CD14-positive monocyte (primary cell): Measurements from ENCODE around the gene LCLAT1. TPM values are rescaled to one million over a fixed set of nuclear protein-coding genes. Genes with fewer than 3 reads are reported as not detected.

ENCODE experiments used
- DNase-seq, 3 donors: peaks; one replicate each; pipeline ENCODE4 v3.0.0-alpha.2; 2011 to 2022
- H2AFZ ChIP-seq: 2 replicates; pipeline ENCODE4 v1.6.0; 2012; ENCODE audit warnings: mild to moderate bottlenecking, low read depth, low read length, inconsistent platforms; ENCODE audit not compliant: insufficient read depth, poor library complexity, severe bottlenecking
- H3K27ac ChIP-seq, 2 donors: 1 replicate in 1 of 2; 2 replicates in 1 of 2; pipeline ENCODE4 v1.5.1; 2012 to 2013; ENCODE audit warnings: low read length in 2 of 2, control low read depth in 1 of 2, inconsistent platforms in 1 of 2, low read depth in 1 of 2, mild to moderate bottlenecking in 1 of 2
- H3K27me3 ChIP-seq, 2 donors: one replicate each; pipeline versions ENCODE4 v1.6.0 to v1.6.1; 2011 to 2013; ENCODE audit warnings: low read length in 2 of 2; ENCODE audit not compliant: control insufficient read depth in 2 of 2, insufficient read depth in 2 of 2
- H3K36me3 ChIP-seq, 2 donors: replicated peaks in 1 of 2; 1 replicate in 1 of 2; 2 replicates in 1 of 2; pipeline versions ENCODE4 v1.5.1 to v1.6.1; 2012 to 2013; ENCODE audit warnings: low read length in 2 of 2, control low read depth in 1 of 2, inconsistent platforms in 1 of 2, mild to moderate bottlenecking in 1 of 2; ENCODE audit not compliant: insufficient read depth in 2 of 2, control insufficient read depth in 1 of 2
- H3K4me1 ChIP-seq, 2 donors: 1 replicate in 1 of 2; 2 replicates in 1 of 2; pipeline versions ENCODE4 v1.5.1 to v1.6.1; 2012 to 2013; ENCODE audit warnings: low read length in 2 of 2, control low read depth in 1 of 2, inconsistent platforms in 1 of 2, mild to moderate bottlenecking in 1 of 2, moderate library complexity in 1 of 2; ENCODE audit not compliant: insufficient read depth in 2 of 2, control insufficient read depth in 1 of 2
- H3K4me2 ChIP-seq: replicated peaks from 2 replicates; pipeline ENCODE3; 2012; ENCODE audit warnings: low read length, moderate library complexity, mild to moderate bottlenecking; ENCODE audit not compliant: poor library complexity, severe bottlenecking; ENCODE audit errors: extremely low read depth
- H3K4me3 ChIP-seq, 3 experiments: fragments of 200-600 bp in 1 of 3; sonication (generic) in 1 of 3; replicated peaks in 1 of 3; 1 replicate in 2 of 3; 2 replicates in 1 of 3; pipeline ENCODE4 v1.5.1; 2011 to 2013; ENCODE audit warnings: low read length in 3 of 3, mild to moderate bottlenecking in 3 of 3, control low read depth in 2 of 3, low read depth in 2 of 3, inconsistent platforms in 1 of 3, moderate library complexity in 1 of 3
- H3K79me2 ChIP-seq: 2 replicates; pipeline ENCODE4 v1.6.0; 2012; ENCODE audit warnings: mild to moderate bottlenecking, control low read depth, inconsistent platforms, low read length, moderate library complexity; ENCODE audit not compliant: insufficient read depth
- H3K9ac ChIP-seq: 2 replicates; pipeline ENCODE4 v1.6.0; 2017; ENCODE audit warnings: low read length, mild to moderate bottlenecking; ENCODE audit not compliant: insufficient read depth, poor library complexity, severe bottlenecking
- H3K9me3 ChIP-seq, 2 donors: replicated peaks in 1 of 2; 1 replicate in 1 of 2; 2 replicates in 1 of 2; pipeline versions ENCODE4 v1.5.1 to v1.6.1; 2012 to 2013; ENCODE audit warnings: low read length in 2 of 2, control low read depth in 1 of 2; ENCODE audit not compliant: control insufficient read depth in 1 of 2, insufficient read depth in 1 of 2
- H4K20me1 ChIP-seq: 2 replicates; pipeline ENCODE4 v1.6.0; 2012; ENCODE audit warnings: mild to moderate bottlenecking, low read length, control low read depth, moderate library complexity; ENCODE audit not compliant: insufficient read depth
- H3K27ac Mint-ChIP-seq, 7 donors: one replicate each; pipeline ENCODE4 v1.8.0; 2020; ENCODE audit warnings: mild to moderate bottlenecking in 7 of 7, mixed read lengths in 7 of 7, moderate library complexity in 6 of 7, inconsistent platforms in 2 of 7
- H3K27me3 Mint-ChIP-seq, 3 donors: one replicate each; pipeline ENCODE4 v1.8.0; 2021 to 2022; ENCODE audit warnings: low read depth in 3 of 3, mild to moderate bottlenecking in 3 of 3, mixed read lengths in 3 of 3, moderate library complexity in 3 of 3, inconsistent platforms in 1 of 3
- H3K36me3 Mint-ChIP-seq, 2 donors: one replicate each; pipeline ENCODE4 v1.8.0; 2020; ENCODE audit warnings: mixed read lengths in 2 of 2, inconsistent platforms in 1 of 2, mild to moderate bottlenecking in 1 of 2
- H3K4me1 Mint-ChIP-seq: one replicate; pipeline ENCODE4 v1.8.0; 2020; ENCODE audit warnings: mild to moderate bottlenecking, mixed read lengths
- H3K4me3 Mint-ChIP-seq, 2 donors: one replicate each; pipeline ENCODE4 v1.8.0; 2020; ENCODE audit warnings: mild to moderate bottlenecking in 2 of 2, mixed read lengths in 2 of 2, moderate library complexity in 1 of 2
- H3K9me3 Mint-ChIP-seq, 7 donors: one replicate each; pipeline ENCODE4 v1.8.0; 2020 to 2022; ENCODE audit warnings: mixed read lengths in 7 of 7, mild to moderate bottlenecking in 6 of 7, moderate library complexity in 6 of 7, inconsistent platforms in 2 of 7
- CTCF ChIP-seq: fragments of 200-600 bp; IDR thresholded peaks from one replicate; pipeline ENCODE4 v1.8.0; 2022; ENCODE audit warnings: antibody characterized with exemption, mild to moderate bottlenecking
- WGBS: methylation state at CpG from one replicate; pipeline ENCODE4 v1.1.5; 2013; ENCODE audit warnings: missing lambda C conversion rate; ENCODE audit not compliant: insufficient coverage; 5-methylcytosine and 5-hydroxymethylcytosine counted together
- intact Hi-C, 2 donors: fragments of 100-400 bp; cut with micrococcal nuclease; formaldehyde crosslinking; loops; one replicate each; pipeline versions ENCODE4 v1.15.0 to v1.15.1; 2023
- polyA plus RNA-seq, 3 donors: library from polyadenylated mRNA; depleted of rRNA in 1 of 3; unstranded in 2 of 3; stranded (reverse) in 1 of 3; fragments of 300-500 nt in 2 of 3; fragments of >200 nt in 1 of 3; fragmentation: Illumina TruSeq in 2 of 3; gene quantifications; 1 replicate in 2 of 3; 2 replicates in 1 of 3; pipeline ENCODE4 v1.2.3, GENCODE V29; 2012 to 2021

LCLAT1 gene
- polyA plus RNA-seq, 3 donors: 1.2 to 5.7 (median 1.3) TPM

- Histone ChIP-seq H3K9me3 (no peaks in the 10 kb centered on the region), H4K20me1 (no peaks in the 10 kb centered on the region), H3K27me3 (no peaks in the 10 kb centered on the region), H3K9ac (no peak overlapping the region), H3K36me3 (no peaks in the 10 kb centered on the region), H3K27ac (no peak overlapping the region), H3K4me2 (no peak overlapping the region), H3K79me2 (peaks cover 11% of the 10 kb centered on the region), H3K4me1 (peaks cover 22 to 25% of the 10 kb centered on the region in 2 donors), H2AFZ (no peak overlapping the region), H3K4me3 (no peak overlapping the region)
- peak overlapping the region in 3 of 7 donors; percentile 31 to 61 (median 49) for H3K27ac Mint-ChIP-seq
- DNase-seq: peak in 1 of 3 donors; percentile 15
- peaks cover 34% of the 10 kb centered on the region for H3K4me1 Mint-ChIP-seq
- H3K27me3 Mint-ChIP-seq: peaks cover 0 to 9% (median 6%) of the 10 kb centered on the region in 3 donors
- H3K9me3 Mint-ChIP-seq: peaks cover 0 to 5% (median 0%) of the 10 kb centered on the region in 7 donors
- intact Hi-C loops: no loop called here
- H3K4me3 Mint-ChIP-seq: no peak overlapping the region
- H3K36me3 Mint-ChIP-seq: no peaks in the 10 kb centered on the region
- WGBS: no CpG with 5 or more reads among the region's 3 CpGs
- no peak for TF ChIP-seq CTCF
Observed at GRCh38 chr2:30444273-30444672, 2.8 kb upstream of the LCLAT1 start.

- H2AFZ ChIP-seq: no peak overlapping the region
- no peak overlapping the region for H3K4me3 ChIP-seq
- intact Hi-C loops: no loop called here
- no peak overlapping the region for H3K27ac ChIP-seq
- no peaks in the 10 kb centered on the region for H3K36me3 Mint-ChIP-seq
- WGBS: 100% methylated on average over 5 of the region's 6 CpGs
- TF ChIP-seq CTCF: no peak
- peaks cover 34% of the 10 kb centered on the region for H3K4me1 Mint-ChIP-seq
- no peaks in the 10 kb centered on the region for H3K9me3 ChIP-seq
- no peak overlapping the region for H3K4me2 ChIP-seq
- no peaks in the 10 kb centered on the region for H3K36me3 ChIP-seq
- DNase-seq: no peak
- no peak overlapping the region for H3K27ac Mint-ChIP-seq
- H3K79me2 ChIP-seq: peaks cover 11% of the 10 kb centered on the region
- H3K9ac ChIP-seq: no peak overlapping the region
- no peak overlapping the region for H3K4me3 Mint-ChIP-seq
- H4K20me1 ChIP-seq: no peaks in the 10 kb centered on the region
- H3K4me1 ChIP-seq: peaks cover 22 to 25% of the 10 kb centered on the region in 2 donors
- peaks cover 0 to 5% (median 0%) of the 10 kb centered on the region in 7 donors for H3K9me3 Mint-ChIP-seq
- peaks cover 0 to 9% (median 6%) of the 10 kb centered on the region in 3 donors for H3K27me3 Mint-ChIP-seq
- H3K27me3 ChIP-seq: no peaks in the 10 kb centered on the region
Observed at GRCh38 chr2:30445266-30445821, 1.7 kb upstream of the LCLAT1 start.
